H1 (cell line): ENCODE results near the gene KANSL1. TPM values are rescaled to one million over a fixed set of nuclear protein-coding genes. Genes with fewer than 3 reads are reported as not detected.

Experiments
- CTCF ChIA-PET: fragments of 300-600 bp; sonication (Branson Sonifier 250); formaldehyde crosslinking; loops from one replicate; lab custom pipeline; 2021; ENCODE audit not compliant: partially characterized antibody; lab: Charles Lee
- POLR2A ChIA-PET: fragments of 300-600 bp; sonication (Branson Sonifier 250); formaldehyde crosslinking; loops from one replicate; lab custom pipeline; 2021; ENCODE audit warnings: inconsistent platforms; ENCODE audit not compliant: partially characterized antibody; lab: Charles Lee
- DNase-seq, 2 experiments: peaks; one replicate each; pipeline versions ENCODE4 v3.0.0 to v3.0.0-alpha.2; 2010 to 2022; ENCODE audit warnings: low spot score in 2 of 2, low read depth in 1 of 2, mixed read lengths in 1 of 2
- FAIRE-seq: peaks from 2 replicates; lab custom pipeline; 2011; peaks lifted over from hg19 to GRCh38; lab: Jason Lieb, UNC
- H2AFZ ChIP-seq: 2 replicates; pipeline ENCODE4 v1.8.1; 2012; ENCODE audit warnings: low read length, inconsistent platforms
- H2AK5ac ChIP-seq: 2 replicates; pipeline ENCODE4 v1.6.1; 2013; ENCODE audit warnings: low read depth, low read length
- H2BK120ac ChIP-seq: replicated peaks from 2 replicates; pipeline ENCODE3; 2013; ENCODE audit warnings: low read depth, low read length, inconsistent platforms
- H2BK12ac ChIP-seq: 2 replicates; pipeline ENCODE4 v1.6.1; 2013; ENCODE audit warnings: low read depth, low read length
- H2BK15ac ChIP-seq: 2 replicates; pipeline ENCODE4 v1.6.1; 2013; ENCODE audit warnings: low read length
- H2BK20ac ChIP-seq: 2 replicates; pipeline ENCODE4 v1.6.1; 2013; ENCODE audit warnings: low read length
- H2BK5ac ChIP-seq: 2 replicates; pipeline ENCODE4 v1.6.1; 2013; ENCODE audit warnings: low read depth, low read length
- H3K14ac ChIP-seq: 2 replicates; pipeline ENCODE4 v1.6.1; 2013; ENCODE audit warnings: inconsistent platforms; ENCODE audit not compliant: insufficient read length
- H3K18ac ChIP-seq: 2 replicates; pipeline ENCODE4 v1.6.1; 2013; ENCODE audit warnings: low read length; ENCODE audit errors: extremely low read depth
- H3K23ac ChIP-seq: 2 replicates; pipeline ENCODE4 v1.6.1; 2013; ENCODE audit warnings: inconsistent platforms; ENCODE audit not compliant: insufficient read length
- H3K23me2 ChIP-seq: 2 replicates; pipeline ENCODE4 v1.6.1; 2013; ENCODE audit warnings: low read depth, low read length
- H3K27ac ChIP-seq: 2 replicates; pipeline ENCODE4 v1.6.1; 2011; ENCODE audit warnings: low read depth, low read length, inconsistent platforms
- H3K27me3 ChIP-seq, 4 experiments: replicated peaks in 1 of 4; 1 replicate in 1 of 4; 2 replicates in 3 of 4; pipeline versions ENCODE4 v1.6.1 to v1.8.1; 2011 to 2013; ENCODE audit warnings: low read length in 3 of 4, mild to moderate bottlenecking in 3 of 4, inconsistent platforms in 2 of 4, mixed read lengths in 2 of 4, moderate library complexity in 1 of 4; ENCODE audit not compliant: control insufficient read depth in 3 of 4, insufficient read depth in 3 of 4; ENCODE audit errors: extremely low read depth in 1 of 4
- H3K36me3 ChIP-seq, 4 experiments: 2 replicates each; pipeline versions ENCODE4 v1.6.1 to v1.8.1; 2011 to 2013; ENCODE audit warnings: mild to moderate bottlenecking in 4 of 4, low read length in 3 of 4, moderate library complexity in 2 of 4, control low read depth in 1 of 4, inconsistent platforms in 1 of 4; ENCODE audit not compliant: insufficient read depth in 4 of 4, control insufficient read depth in 2 of 4
- H3K4ac ChIP-seq: replicated peaks from 2 replicates; pipeline ENCODE3; 2013; ENCODE audit warnings: low read length, low read depth, mixed read lengths, inconsistent platforms; ENCODE audit not compliant: insufficient read length
- H3K4me1 ChIP-seq, 4 experiments: replicated peaks in 1 of 4; 1 replicate in 1 of 4; 2 replicates in 3 of 4; pipeline versions ENCODE4 v1.6.1 to v1.8.1; 2011 to 2013; ENCODE audit warnings: low read length in 3 of 4, inconsistent platforms in 2 of 4, mixed read lengths in 1 of 4; ENCODE audit not compliant: insufficient read depth in 4 of 4, control insufficient read depth in 3 of 4
- H3K4me2 ChIP-seq, 2 experiments: 2 replicates each; pipeline versions ENCODE4 v1.6.1 to v1.8.1; 2011 to 2013; ENCODE audit warnings: low read depth in 2 of 2, low read length in 2 of 2, control low read depth in 1 of 2, inconsistent platforms in 1 of 2, mild to moderate bottlenecking in 1 of 2; ENCODE audit not compliant: insufficient read depth in 1 of 2
- H3K4me3 ChIP-seq, 4 experiments: fragments of 200-600, 300-600 bp in 1 of 4; sonication (generic), shearing (Covaris generic), sonication (Bioruptor Twin) in 1 of 4; 2 replicates each; pipeline versions ENCODE4 v1.5.1 to v1.8.1; 2011 to 2016; ENCODE audit warnings: low read length in 4 of 4, low read depth in 3 of 4, control low read depth in 2 of 4, inconsistent platforms in 2 of 4, mild to moderate bottlenecking in 2 of 4, mixed read lengths in 1 of 4, moderate library complexity in 1 of 4; ENCODE audit not compliant: insufficient read depth in 2 of 4; ENCODE audit errors: extremely low read depth in 1 of 4
- H3K56ac ChIP-seq: replicated peaks from 2 replicates; pipeline ENCODE3; 2013; ENCODE audit warnings: low read depth, mild to moderate bottlenecking, mixed read lengths, low read length, inconsistent platforms; ENCODE audit not compliant: insufficient read length
- H3K79me1 ChIP-seq: 2 replicates; pipeline ENCODE4 v1.6.1; 2013; ENCODE audit warnings: low read depth, low read length, control low read depth
- H3K79me2 ChIP-seq, 2 experiments: 2 replicates each; pipeline versions ENCODE4 v1.6.1 to v1.8.1; 2012 to 2013; ENCODE audit warnings: low read length in 2 of 2, mild to moderate bottlenecking in 2 of 2, inconsistent platforms in 1 of 2; ENCODE audit not compliant: insufficient read depth in 2 of 2, control insufficient read depth in 1 of 2
- H3K9ac ChIP-seq, 4 experiments: replicated peaks in 1 of 4; 1 replicate in 1 of 4; 2 replicates in 3 of 4; pipeline versions ENCODE4 v1.6.1 to v1.8.1; 2011 to 2013; ENCODE audit warnings: low read depth in 3 of 4, low read length in 3 of 4, control low read depth in 2 of 4, mild to moderate bottlenecking in 2 of 4, moderate library complexity in 2 of 4, inconsistent platforms in 1 of 4; ENCODE audit errors: extremely low read depth in 1 of 4
- H3K9me3 ChIP-seq, 2 experiments: 2 replicates each; pipeline versions ENCODE4 v1.6.1 to v1.8.1; 2012 to 2013; ENCODE audit warnings: mild to moderate bottlenecking in 2 of 2, moderate library complexity in 2 of 2, control low read depth in 1 of 2, inconsistent platforms in 1 of 2, low read depth in 1 of 2, low read length in 1 of 2, mixed read lengths in 1 of 2; ENCODE audit not compliant: insufficient read depth in 2 of 2
- H4K20me1 ChIP-seq, 2 experiments: replicated peaks in 1 of 2; 2 replicates each; pipeline versions ENCODE3 to v1.8.1; 2011 to 2013; ENCODE audit warnings: inconsistent platforms in 2 of 2, low read length in 2 of 2, mild to moderate bottlenecking in 1 of 2; ENCODE audit not compliant: insufficient read depth in 2 of 2, control insufficient read depth in 1 of 2
- H4K5ac ChIP-seq: 2 replicates; pipeline ENCODE4 v1.6.1; 2013; ENCODE audit warnings: low read length, low read depth, mixed read lengths, inconsistent platforms; ENCODE audit not compliant: insufficient read length
- H4K8ac ChIP-seq: 2 replicates; pipeline ENCODE4 v1.8.0; 2013; ENCODE audit warnings: mild to moderate bottlenecking, moderate library complexity, low read length, inconsistent platforms; ENCODE audit not compliant: insufficient read depth; ENCODE audit errors: extremely low read depth
- H4K91ac ChIP-seq: replicated peaks from 2 replicates; pipeline ENCODE3; 2013; ENCODE audit warnings: low read length, mixed read lengths, inconsistent platforms; ENCODE audit not compliant: insufficient read length
- BACH1 ChIP-seq: IDR thresholded peaks from 2 replicates; pipeline ENCODE4 v1.6.1; 2012; ENCODE audit warnings: low read length, improper control_type of control experiment
- CEBPB ChIP-seq: IDR thresholded peaks from 2 replicates; pipeline ENCODE4 v1.6.1; 2012; ENCODE audit warnings: low read depth, low read length
- CHD2 ChIP-seq: IDR thresholded peaks from 2 replicates; pipeline ENCODE4 v1.6.1; 2012; ENCODE audit warnings: low read length, improper control_type of control experiment
- CTCF ChIP-seq, 3 experiments: IDR thresholded peaks; 1 replicate in 2 of 3; 2 replicates in 1 of 3; pipeline versions ENCODE4 v1.5.1 to v1.6.1; 2011; ENCODE audit warnings: low read length in 3 of 3, mild to moderate bottlenecking in 3 of 3, inconsistent platforms in 2 of 3, low read depth in 1 of 3, moderate library complexity in 1 of 3; ENCODE audit not compliant: insufficient read depth in 1 of 3; ENCODE audit errors: control extremely low read depth in 1 of 3
- EZH2 ChIP-seq: fragments of 200-600 bp; sonication (generic); IDR thresholded peaks from 2 replicates; pipeline ENCODE4 v1.7.1; 2012; ENCODE audit warnings: low read depth, mild to moderate bottlenecking, moderate library complexity, low read length, inconsistent platforms; ENCODE audit not compliant: severe bottlenecking
- GTF2F1 ChIP-seq: IDR thresholded peaks from 2 replicates; pipeline ENCODE4 v1.6.1; 2012; ENCODE audit warnings: low read depth, low read length, improper control_type of control experiment, borderline replicate concordance
- MAX ChIP-seq: IDR thresholded peaks from 2 replicates; pipeline ENCODE4 v1.6.1; 2012; ENCODE audit warnings: inconsistent platforms
- WGBS, 2 experiments: shearing (Covaris generic) in 1 of 2; methylation state at CpG; one replicate each; pipeline versions ENCODE4 v1.1.6 to v1.1.7; 2013 to 2015; ENCODE audit warnings: low lambda C conversion rate in 2 of 2, mixed read lengths in 2 of 2, inconsistent platforms in 1 of 2, low coverage in 1 of 2, missing lambda C conversion rate in 1 of 2; ENCODE audit not compliant: insufficient replicate concordance in 2 of 2, insufficient coverage in 1 of 2, insufficient read length in 1 of 2; ENCODE audit errors: extremely low coverage in 1 of 2, missing lambda C conversion rate in 1 of 2; 5-methylcytosine and 5-hydroxymethylcytosine counted together
- polyA plus RNA-seq, 7 experiments: library from polyadenylated mRNA; depleted of rRNA in 3 of 7; stranded (reverse) in 5 of 7; unstranded in 2 of 7; fragments of >200 nt in 5 of 7; fragments of 200-250 nt in 2 of 7; gene quantifications; 1 replicate in 5 of 7; 2 replicates in 1 of 7; 4 replicates in 1 of 7; pipeline versions ENCODE4 v1.2.1 to v1.2.3, GENCODE V29; 2011 to 2013; ENCODE audit warnings: missing spikeins in 2 of 7, mixed read lengths in 2 of 7
- total RNA-seq: library from RNA; stranded (reverse); fragmentation: NEBNext Ultra II Directional; extraction: Animal tissue kit (Norgen Biotek cat#: 25700); gene quantifications from 2 replicates; pipeline ENCODE4 v1.2.1, GENCODE V29; 2021

The KANSL1 gene
- total and polyA plus RNA-seq, 2 of the 8 experiments (the other 6 are each of a cell fraction or from before 2014, with no cell fraction given): 34.0 to 128 TPM

- Histone ChIP-seq H3K79me1 (no peaks in the 10 kb centered on the region), H3K4ac (no peak overlapping the region), H2BK20ac (no peak overlapping the region), H3K18ac (no peak overlapping the region), H3K4me1 (no peaks in the 10 kb centered on the region), H2BK120ac (no peak overlapping the region), H3K56ac (no peak overlapping the region), H2BK15ac (no peak overlapping the region), H3K27ac (no peak overlapping the region), H2BK12ac (no peak overlapping the region), H3K14ac (no peak overlapping the region), H3K9ac (no peak overlapping the region), H4K8ac (no peak overlapping the region), H3K36me3 (peaks cover 0 to 16% (median 2%) of the 10 kb centered on the region in 4 experiments; a peak in 3 of 8 replicates), H3K4me3 (no peak overlapping the region), H2BK5ac (no peak overlapping the region), H3K79me2 (peaks cover 0 to 97% of the 10 kb centered on the region in 2 experiments; a peak in 3 of 4 replicates), H3K23me2 (no peaks in the 10 kb centered on the region; the same call in 1 of the 2 replicates), H2AFZ (no peak overlapping the region), H2AK5ac (no peak overlapping the region), H4K91ac (no peak overlapping the region), H3K23ac (no peak overlapping the region), H3K4me2 (no peak overlapping the region), H3K27me3 (no peaks in the 10 kb centered on the region), H4K5ac (no peak overlapping the region), H3K9me3 (no peaks in the 10 kb centered on the region), H4K20me1 (peaks cover 4 to 6% of the 10 kb centered on the region in 2 experiments)
- ChIA-PET POLR2A (interaction anchor here (1.2 kb wide), 1 partner anchor 35 kb away, joined by 3 read pairs; no protein-coding TSS in a partner anchor), CTCF (interaction anchor here (0.6 to 1.4 kb wide), 5 partner anchors 26 to 1803 kb away, joined by 3 to 4 read pairs (median 3); no protein-coding TSS in a partner anchor)
- FAIRE-seq (no peak), DNase-seq (no peak)
- WGBS, 2 experiments: 84% methylated on average over 2 of the region's 2 CpGs; no CpG with 5 or more reads in 1 of the 2 experiments
- TF ChIP-seq CHD2: no peak
- no peak for TF ChIP-seq BACH1
- no peak for TF ChIP-seq GTF2F1
- no peak for TF ChIP-seq MAX
- TF ChIP-seq CTCF (IDR thresholded peaks at IDR 0.05; ENCODE audit: control extremely low read depth in 1 of 3, insufficient read depth in 1 of 3, low read depth in 1 of 3, low read length in 3 of 3): no peak
- no peak for TF ChIP-seq CEBPB
- no peak for TF ChIP-seq EZH2
Measured at GRCh38 chr17:46088595-46088994, 104.6 kb downstream of the KANSL1 start.
